Epithelial cell of prostate (primary cell): ENCODE data around the gene CCIN.
"Not testable (repeated sequence)": the region's sequence is repeated elsewhere in the genome, so short reads cannot be mapped to it uniquely, and the experiment has no call there.

Experiments
- DNase-seq: peaks from one replicate; pipeline ENCODE4 v3.0.0-alpha.2; 2011; ENCODE audit warnings: low read depth, low spot score
- H3K27ac ChIP-seq: fragments of 450-650 bp; 2 replicates; pipeline ENCODE4 v1.5.1; 2017; ENCODE audit warnings: mild to moderate bottlenecking

CCIN gene

DNA sequence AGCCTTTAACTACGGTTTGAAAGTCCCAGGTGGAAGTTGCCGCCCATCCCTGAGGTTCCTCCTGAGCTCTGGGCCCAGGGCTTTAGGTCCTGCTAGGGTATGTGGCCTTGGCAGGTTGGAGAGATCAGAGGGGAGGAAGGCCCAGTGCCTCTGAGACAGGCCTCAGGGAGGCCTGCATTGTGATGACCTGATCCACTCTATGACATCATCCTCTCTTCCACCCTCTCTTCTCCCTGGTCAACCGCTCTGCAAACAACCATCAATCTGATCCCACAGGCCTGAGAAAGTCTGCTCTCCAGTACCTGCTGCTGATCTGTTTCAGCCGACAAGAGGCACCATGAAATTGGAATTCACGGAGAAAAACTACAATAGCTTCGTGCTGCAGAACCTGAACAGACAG, at the start of gene CCIN:
Gene CCIN (plus strand): TSS at position 223 of the 400 bp plus-strand sequence. CDS start 115 bp downstream, at position 338.
- H3K27ac ChIP-seq, result no peak within 1 kb of the TSS
- DNase-seq, result no peak

DNA sequence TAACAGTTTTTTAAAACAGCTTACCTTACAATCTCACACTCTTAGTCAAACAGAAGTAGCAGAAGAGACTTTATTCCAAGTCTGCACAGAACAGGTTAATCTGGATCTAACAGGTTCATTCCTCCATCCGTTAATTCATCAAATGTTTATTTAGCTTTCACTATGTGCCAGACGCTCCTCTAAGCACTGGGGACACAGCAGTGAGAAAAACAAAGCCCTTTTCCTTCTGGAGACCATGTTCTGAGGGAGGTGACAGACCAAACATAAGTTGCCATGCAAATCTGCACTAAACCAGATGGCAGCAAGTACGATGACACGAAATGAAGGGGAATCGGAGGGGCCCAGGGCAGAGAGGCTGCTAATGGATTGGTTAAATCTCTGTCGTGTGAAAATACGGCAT, 49.7 kb upstream of the CCIN start:
- no peak overlapping the region for H3K27ac ChIP-seq
- DNase-seq, result no peak

DNA sequence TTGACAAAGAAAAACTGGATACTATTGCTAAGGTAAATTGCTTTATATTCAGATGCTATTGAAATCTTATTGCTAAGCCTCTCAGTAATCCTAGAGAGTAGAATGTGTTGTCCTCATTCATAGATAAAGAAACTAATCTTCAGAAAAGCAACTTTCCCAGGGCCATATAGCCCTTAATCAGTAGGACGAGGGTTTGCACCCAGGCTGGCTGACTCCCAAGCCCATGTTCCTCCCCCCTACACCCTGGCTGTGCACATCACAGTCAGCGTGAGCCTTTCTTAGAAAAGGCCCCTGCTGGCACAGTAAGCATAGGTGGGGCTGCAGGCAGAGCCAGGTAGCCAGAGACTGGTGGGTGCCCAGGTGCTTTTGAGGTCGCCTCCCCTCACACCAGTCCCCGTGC, 48.5 kb upstream of the CCIN start:
- no peak for DNase-seq
- H3K27ac ChIP-seq, result no peak overlapping the region

DNA sequence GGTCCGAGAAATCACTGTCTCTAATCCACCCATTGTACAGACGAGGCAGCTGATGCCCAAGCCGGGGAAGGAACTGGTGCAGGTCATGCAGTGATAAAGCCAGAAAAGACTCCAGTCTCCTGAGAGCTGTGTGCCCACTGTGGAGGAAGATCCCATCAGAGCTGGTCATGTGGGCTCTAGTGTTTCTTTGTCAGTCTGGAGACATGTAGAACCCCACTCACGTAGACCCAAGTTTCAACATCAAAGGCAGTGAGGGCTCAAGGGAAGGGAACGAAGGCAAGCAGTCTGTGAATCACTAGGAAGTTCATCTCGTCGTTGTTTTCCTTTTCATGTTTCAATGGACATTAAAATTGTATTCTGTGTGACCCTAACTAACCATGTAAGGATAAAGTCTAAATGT, 47.2 kb upstream of the CCIN start:
- H3K27ac ChIP-seq, result no peak overlapping the region
- DNase-seq, result no peak

DNA sequence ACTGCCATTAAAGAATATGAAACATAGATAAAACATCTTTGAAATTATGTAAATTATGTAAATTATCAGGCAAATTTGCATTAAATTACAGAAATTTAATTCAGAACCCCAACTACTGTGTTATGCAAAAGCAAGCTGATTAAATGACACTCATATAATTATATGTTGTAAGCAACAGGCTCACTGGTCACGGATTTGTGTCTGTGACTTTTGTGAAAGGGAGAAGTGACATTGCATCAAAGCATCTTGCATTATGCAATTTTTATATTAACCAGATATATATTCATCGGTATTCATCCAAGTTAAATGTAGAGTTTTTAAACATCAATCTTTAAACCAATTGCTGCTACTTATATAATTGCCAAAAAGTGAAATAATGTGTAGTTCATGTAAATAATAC, 45.7 kb upstream of the CCIN start:
- no peak for DNase-seq
- H3K27ac ChIP-seq, result no peak overlapping the region

DNA sequence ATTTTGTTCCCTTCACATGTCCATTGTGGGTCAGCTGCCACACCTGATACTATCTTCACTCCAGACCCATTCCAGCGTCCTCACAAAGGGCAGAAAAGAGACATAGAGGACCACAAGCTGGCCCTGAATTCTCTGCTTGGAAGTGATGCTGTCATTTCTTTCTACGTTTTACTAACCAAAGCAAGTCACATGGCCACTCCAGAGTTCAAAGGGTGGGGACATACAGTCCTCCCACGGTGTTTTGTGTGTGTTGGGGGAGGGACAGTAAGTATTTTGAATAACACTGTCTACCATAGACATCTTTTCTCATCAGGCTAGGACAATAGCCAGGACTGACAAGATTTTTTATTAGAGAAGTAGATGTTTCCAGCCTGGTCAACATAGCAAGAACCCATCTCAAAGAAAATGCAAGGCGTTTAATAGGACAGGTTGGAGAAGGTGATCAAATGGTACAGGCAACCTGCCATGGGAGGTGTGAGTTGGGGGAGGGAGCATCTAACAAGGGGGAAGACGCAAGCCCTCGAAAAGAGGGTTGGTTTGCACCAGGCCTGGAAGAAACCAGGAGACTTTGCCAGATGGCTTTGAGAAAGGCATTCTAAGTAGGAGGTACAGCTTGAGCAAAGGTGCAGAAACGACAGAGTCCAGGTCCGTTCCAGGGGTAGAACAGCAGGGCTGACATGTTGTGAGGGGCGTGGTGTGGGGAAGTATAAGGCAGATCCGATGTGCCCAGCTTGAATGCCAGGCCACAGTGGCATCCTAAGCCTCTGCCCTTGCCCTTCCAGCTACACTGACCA, 43.9 kb upstream of the CCIN start:
- no peak for DNase-seq
- H3K27ac ChIP-seq, result no peak overlapping the region

DNA sequence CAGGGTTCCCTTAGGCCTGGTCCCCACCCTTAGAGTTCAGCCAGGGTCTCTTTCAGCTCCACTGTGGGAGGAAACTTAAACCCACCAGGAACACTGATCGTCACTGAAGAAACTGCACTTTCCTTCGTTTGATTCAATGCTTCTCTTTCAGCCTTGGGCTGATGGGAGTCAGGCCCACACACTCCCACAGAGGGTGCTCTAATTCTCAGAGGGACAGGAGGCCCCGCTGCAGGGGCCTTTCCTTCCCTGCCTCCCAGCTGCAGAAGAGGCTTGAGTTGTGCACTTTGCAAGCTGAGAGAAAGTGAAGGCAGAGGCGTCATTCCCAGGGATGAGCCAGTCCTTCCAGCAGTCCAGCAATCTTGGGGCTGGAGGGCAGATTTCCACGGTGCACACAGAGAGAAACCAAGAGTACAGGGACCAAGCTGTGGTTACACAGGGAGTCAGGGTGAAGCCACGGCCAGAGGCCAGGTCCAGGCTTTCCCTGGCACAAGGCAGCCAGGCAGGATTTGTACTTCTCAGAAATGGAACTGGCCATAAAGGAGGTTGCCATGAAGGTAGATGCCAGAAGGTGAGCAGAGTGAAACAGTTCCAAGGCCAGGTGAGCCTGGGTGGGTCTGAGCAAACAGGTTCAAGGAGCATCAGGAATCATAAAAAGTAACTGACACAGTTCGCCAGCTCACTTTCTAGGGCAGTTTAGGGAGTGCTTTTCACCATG, 43.0 kb upstream of the CCIN start:
- H3K27ac ChIP-seq, result no peak overlapping the region
- no peak for DNase-seq

DNA sequence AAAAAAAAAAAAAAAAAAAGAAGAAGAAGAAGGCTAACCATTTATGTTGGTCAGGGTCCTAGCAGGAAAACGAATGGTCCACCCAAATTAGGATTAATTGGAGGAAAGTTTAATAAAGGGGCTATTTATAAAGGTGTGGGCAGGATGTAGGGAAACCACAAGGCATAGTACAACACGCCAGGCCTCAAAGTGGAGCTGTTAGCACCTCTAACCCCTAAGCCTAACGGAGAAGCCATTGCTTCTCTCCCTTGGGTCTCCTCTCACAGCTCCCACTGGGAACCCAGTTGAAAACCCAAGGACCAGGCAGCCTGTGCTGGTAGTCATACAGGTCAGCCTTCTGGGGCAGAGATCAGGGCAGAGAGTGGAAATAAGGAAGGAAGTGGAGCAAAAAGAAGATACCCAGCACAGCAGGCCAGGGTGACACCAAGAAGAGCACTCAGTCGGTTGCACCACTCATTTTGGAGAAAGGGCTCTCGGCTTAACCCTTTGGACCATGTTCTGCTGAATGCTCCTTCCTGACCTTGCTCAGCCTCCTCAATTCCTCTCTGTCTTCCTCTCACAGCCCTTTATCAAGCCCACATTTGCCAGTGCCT, 41.4 kb upstream of the CCIN start:
- no peak overlapping the region for H3K27ac ChIP-seq
- no peak for DNase-seq

DNA sequence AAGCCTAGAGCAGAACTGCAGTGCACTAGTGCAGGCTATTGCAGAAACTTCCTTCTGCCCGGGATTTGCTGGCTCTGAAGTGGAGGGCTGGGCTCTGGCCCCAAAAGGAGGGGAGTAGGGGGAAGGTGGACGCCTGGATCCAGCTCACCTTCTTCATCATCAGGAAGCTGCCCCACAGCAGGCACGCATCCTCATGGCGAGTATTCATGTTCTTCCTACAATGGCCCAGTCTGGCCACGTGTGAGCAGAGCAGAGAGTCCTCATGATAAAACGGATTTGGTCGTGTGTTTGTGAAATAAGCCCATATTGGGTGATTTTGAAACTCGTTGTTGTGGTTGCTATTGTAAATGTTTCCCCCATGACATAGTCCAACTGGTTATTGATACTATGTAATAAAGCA, 40.8 kb upstream of the CCIN start:
- no peak overlapping the region for H3K27ac ChIP-seq
- DNase-seq, result no peak

DNA sequence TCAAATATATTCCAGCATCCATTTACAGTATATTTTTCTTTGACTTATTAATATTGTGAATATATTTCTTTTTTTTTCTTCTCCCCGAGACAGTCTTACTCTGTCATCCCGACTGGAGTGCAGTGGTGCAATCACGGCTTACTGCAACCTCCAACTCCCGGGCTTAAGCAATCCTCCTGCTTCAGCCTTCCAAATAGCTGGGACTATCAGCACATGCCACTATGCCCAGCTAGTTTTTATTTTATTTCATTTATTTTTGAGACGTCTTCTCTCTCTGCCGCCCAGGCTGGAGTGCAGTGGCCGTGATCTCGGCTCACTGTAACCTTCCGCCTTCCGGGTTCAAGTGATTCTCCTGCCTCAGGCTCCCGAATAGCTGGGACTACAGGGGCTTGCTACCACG, 40.0 kb upstream of the CCIN start:
- DNase-seq, result no peak
- H3K27ac ChIP-seq, result no peak overlapping the region

DNA sequence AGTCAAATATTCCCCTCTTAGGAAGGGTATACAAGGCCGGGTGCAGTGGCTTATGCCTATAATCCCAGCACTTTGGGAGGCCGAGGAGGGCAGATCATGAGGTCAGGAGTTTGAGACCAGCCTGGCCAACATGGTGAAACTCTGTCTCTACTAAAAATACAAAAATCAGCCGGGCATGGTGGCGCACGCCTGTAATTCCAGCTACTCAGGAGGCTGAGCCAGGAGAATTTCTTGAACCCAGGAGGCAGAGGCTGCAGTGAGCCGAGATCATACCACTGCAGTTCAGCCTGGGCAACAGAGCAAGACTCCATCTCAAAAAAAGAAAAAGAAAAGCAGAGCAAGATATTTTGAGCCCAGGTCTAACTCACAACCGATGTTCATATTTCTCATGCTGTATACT, 37.5 kb upstream of the CCIN start:
- DNase-seq, result not testable (repeated sequence)
- peak overlapping the region; percentile 10 for H3K27ac ChIP-seq

DNA sequence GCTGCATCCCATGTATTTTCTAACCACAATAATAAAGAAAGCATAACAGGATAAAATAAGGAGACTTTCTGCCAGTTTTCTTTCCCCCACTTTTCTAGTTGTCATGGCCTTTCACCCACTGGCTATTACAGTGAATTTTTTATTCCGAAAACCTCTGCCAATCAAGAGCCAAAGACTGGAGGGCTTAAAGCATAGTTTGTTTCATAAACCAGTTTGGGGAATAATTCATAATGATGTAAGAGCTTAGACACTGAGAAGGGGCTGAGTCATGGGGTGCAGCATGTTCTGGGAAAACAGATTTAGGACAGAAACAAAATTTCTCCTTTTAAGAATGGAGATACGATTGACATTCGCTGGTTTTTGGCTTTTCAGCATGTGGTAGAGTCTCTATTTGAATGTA, 37.1 kb upstream of the CCIN start:
- no peak for DNase-seq
- peak overlapping the region; percentile 10 for H3K27ac ChIP-seq

DNA sequence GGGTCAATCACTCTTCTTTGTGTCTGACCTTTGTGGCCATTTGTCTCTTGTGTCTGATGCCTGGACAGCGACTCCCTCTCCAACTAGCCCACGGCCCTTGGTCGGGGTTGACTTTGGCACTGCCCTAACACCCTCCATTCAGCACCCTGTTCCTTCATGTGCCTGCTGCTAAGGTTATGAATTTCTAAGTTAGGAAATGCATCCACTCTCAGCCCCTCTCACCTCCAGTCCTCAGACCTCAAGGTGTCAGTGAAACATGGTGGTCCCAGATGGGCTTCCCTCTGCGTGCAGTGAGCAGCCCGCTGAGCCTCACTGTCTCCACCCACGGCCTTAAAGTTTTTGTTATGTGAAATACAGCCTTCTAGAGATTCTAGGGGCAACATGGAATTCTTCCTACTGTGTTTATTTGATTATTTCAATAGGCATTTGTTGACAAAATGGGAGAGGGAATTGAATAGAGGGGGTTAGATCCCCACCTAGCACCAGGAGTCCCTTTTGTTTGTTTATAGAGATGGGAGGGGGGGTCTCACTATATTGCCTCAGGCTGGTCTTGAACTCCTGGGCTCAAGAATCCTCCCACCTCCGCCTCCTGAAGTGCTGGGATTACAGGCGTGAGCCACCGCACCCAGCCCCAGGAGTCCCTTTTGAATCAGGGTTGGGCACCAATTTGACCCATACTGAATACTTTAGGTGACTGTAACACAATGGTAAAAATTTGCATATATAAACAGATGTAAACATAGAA, 34.3 kb upstream of the CCIN start:
- H3K27ac ChIP-seq, result no peak overlapping the region
- DNase-seq, result no peak

DNA sequence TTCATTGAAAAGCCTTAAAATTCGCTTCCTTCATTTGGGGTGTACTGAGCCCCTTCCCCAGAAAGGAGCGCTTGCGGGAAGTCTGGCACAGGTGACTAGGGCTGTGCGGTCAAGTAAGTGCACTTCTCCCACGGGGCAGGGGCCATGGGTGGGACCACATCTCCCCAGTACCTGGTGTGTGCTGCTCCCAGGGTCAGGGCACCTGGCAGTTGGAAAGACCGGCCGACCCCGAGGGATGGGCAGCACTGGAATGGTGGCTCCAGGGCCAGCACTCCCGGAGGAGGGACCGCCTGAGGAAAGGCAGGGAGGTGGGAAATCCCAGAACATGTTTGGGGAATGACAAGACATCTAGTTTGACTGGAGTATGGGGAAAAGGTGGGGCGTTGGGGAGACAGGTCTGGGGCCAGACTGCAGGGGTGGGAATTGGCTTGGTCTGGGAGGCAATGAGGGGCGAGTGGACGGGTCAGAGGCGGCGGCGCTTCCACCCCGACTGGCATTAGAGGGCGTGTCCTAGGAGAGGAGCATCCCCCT, 33.4 kb upstream of the CCIN start:
- DNase-seq, result no peak
- H3K27ac ChIP-seq, result no peak overlapping the region

DNA sequence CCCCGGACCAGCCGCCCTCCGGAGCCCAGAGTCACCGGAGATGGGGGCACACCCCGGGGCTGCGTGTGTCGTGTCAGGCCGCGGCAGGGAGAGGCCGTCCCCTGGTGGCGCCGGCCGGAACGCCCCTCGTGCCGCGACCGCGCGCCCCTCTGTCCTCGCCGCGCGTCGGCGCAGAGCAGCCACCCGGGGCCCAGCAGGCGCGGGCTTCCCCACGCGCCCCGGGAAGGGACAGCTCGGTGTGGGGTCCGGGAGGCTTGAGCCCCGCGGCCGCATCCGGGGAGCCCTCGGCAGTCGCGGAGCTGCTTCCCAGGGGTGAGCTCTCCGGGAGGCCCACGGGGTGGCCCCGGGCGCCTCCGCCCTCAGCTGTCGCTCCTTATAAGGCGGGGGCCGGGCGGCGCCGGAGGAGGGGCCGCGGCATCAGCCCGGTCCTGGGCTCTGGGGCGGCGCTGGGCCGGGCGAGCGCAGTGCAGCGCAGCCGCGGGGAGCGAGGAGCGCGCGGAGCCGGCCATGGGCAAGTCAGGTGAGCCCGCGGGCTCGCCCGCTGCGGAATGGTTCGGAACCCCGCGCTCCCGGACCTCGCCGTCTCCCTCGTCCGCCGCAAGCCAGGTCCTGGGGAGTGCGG, 32.8 kb upstream of the CCIN start, which contains the start of gene GLIPR2:
Gene GLIPR2 (plus strand): TSS at position 462 of the 622 bp plus-strand sequence. CDS start 46 bp downstream, at position 508.
- no peak for DNase-seq
- no peak within 1 kb of the TSS for H3K27ac ChIP-seq

DNA sequence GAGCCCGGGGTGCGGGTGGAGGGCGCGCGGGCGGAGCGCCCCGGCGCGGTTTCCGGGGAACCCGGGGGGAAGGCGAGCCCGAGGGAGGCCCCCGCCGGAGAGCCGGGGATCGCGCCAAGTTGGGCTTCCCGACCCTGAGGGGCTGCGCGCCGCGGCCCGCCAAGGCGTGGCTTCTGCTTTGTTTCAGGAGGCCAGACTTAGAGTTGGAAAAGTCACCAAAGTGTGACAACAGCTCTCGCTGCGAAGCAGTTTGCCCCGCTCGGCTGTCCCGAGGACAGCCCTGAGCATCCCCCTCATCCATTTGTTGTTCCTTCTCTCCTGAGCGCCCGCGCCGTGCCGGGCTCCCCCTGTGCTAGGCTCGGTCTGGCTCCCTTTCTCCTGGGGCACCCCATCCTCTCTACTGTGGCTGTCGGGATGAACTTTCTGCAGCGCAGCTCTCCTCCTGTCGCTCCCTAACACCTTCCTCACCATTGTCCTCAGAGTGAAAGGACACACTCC, 32.2 kb upstream of the CCIN start:
- no peak overlapping the region for H3K27ac ChIP-seq

DNA sequence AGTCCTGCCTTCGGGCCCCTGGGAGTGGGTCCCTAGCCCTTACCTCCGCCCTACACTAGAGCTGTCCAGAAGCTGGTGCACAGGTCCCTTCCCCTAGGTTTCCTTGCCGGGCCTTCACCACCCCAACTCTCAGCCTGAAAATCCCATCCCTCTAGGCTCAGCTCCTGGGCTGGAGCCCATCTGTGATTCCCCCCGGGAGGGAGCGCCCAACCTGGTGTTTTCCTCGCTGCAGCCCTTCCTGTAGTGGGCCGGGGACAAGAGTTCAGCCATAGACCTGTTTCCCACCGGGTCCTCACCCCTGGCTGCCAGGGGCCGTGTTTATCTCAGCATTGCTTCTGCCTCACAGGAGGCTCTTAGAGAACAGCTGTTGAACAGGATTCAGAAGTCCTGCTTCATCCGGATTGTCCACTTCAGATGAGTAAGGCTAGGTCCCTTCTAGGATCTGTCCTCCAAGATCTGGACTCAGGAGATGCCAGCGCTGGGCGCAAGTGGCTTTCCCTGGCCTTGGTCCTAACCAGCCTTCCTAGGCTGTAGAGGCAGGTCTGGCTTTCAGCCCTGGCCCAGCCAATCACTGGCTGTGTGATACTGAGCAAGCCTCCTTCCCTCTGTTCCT, 31.7 kb upstream of the CCIN start:
- H3K27ac ChIP-seq, result no peak overlapping the region
- DNase-seq, result no peak

More for the DNA sequence above, 32.2 kb upstream of the CCIN start:
- no peak for DNase-seq

DNA sequence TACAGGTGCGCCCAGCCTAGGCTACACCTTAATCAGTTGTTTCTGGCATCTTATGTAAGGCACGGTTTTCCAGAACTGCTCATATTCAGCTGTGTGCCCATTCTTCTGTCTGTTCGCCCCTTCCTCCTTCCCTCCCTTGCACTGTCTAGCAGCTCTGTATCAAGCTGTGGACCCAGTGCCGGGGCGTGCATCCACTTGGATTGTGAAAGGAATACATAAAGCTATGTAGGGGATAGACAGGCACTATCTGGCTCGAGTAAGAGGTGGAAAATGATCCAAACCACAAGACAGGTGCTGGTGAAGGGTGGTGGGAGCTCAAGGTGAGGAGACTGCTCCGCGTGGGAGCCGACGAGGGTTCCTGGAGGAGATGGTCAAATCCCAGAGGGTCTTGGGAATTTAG, 30.7 kb upstream of the CCIN start:
- DNase-seq, result no peak
- no peak overlapping the region for H3K27ac ChIP-seq

DNA sequence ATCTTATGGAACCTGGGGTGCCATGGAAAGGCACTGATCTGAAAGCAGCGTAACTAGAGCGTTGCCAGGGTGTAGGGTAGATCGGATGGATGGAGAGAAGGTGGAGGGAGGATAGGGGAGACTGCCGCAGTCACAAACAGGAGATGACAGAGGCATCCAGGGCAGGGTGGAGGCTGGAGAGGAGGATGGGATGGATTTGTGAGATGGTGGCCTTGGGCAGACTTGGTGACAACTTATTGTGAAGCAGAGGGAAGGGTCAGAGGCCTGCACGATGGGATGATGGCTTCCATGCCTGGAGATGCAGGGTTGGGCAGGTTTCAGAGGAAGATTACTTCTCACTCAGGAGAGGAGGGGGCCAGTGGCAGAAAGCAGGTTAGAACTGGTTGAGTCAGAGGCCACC, 30.3 kb upstream of the CCIN start:
- no peak overlapping the region for H3K27ac ChIP-seq
- no peak for DNase-seq
